ENCODE data around the gene LRPPRC. TPM values are rescaled to one million over a fixed set of nuclear protein-coding genes. Genes with fewer than 3 reads are reported as not detected.
A peak's percentile ranks its signal among the peaks of the same experiment; 100 is the strongest.

LRPPRC gene
- total RNA-seq, 1 donor from 2014 or later, result 56.1 TPM

DNA sequence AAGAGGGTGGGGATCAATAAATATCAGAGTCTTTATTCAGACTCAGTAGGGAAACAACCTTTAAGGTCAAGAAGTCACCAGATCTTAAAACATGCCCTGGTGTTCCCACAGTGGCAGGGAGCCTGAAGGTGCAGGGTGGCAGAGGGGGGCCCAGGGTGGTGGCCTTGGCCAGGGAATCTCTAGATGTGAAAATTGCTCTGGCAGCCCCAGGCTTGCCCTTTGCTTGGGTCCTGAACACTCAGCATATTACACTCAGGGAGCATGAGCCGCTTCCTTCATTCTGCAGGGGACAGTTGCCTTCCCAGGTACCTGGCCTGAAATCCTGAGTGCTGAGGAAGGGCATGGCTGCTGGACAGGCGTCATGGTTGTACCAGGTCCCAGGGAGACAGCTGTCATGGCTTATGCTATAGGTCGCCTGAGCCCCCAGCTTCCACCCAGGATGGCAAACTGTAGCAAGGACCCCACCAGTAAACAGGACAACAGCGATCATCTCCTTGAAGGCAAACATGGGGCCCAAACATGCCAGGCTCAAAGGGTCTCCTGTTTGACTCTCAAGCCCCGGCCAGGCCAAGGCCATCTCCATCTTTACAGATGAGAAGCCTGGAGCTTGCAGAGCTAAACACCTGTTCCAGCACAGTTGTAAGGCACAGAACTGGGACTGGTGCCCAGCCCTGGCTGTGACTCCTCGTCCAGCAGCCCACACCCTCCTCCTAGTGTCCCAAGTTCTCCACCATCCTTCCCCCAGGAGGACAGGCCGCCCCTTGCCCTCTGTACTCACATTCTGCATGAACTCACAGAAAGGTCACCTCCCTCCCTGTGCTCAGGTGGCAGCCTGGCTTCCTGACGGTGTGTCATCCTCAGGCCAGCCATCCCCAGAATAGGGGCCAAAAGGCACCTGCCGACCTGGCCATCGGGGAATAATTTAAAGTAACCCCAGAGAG is 142.4 kb downstream of the LRPPRC start:
- TF ChIP-seq, protein P1, sequence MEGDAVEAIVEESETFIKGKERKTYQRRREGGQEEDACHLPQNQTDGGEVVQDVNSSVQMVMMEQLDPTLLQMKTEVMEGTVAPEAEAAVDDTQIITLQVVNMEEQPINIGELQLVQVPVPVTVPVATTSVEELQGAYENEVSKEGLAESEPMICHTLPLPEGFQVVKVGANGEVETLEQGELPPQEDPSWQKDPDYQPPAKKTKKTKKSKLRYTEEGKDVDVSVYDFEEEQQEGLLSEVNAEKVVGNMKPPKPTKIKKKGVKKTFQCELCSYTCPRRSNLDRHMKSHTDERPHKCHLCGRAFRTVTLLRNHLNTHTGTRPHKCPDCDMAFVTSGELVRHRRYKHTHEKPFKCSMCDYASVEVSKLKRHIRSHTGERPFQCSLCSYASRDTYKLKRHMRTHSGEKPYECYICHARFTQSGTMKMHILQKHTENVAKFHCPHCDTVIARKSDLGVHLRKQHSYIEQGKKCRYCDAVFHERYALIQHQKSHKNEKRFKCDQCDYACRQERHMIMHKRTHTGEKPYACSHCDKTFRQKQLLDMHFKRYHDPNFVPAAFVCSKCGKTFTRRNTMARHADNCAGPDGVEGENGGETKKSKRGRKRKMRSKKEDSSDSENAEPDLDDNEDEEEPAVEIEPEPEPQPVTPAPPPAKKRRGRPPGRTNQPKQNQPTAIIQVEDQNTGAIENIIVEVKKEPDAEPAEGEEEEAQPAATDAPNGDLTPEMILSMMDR (IDR thresholded peaks at IDR 0.05), result no peak
- intact Hi-C loops (cut with DNase I), result no loop called here
- Histone ChIP-seq H3K27me3 (no peaks in the 10 kb centered on the region), H3K9me3 (no peaks in the 10 kb centered on the region), H3K4me3 (no peak overlapping the region), H3K27ac (no peak overlapping the region), H3K4me1 (no peaks in the 10 kb centered on the region), H3K36me3 (no peaks in the 10 kb centered on the region)
- DNase-seq (no peak), ATAC-seq (no peak)

DNA sequence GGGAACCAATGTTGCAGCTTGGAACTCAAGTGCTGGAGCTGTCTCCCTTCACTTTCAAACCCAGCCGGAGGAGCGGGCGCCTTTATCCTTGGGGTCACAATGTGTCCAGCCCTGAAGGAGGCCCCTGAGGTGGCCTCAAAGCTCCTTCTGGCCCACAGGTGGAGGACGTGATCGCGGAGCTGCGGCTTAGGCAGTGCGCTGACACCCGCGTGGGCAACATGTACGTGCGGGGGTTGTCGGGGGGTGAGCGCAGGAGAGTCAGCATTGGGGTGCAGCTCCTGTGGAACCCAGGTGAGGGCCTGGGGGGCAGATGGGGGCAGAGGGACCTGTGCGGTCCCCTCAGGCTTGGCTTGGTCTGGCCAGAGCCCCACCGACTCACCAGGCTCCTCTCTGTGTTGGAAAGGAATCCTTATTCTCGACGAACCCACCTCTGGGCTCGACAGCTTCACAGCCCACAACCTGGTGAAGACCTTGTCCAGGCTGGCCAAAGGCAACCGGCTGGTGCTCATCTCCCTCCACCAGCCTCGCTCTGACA is 143.5 kb downstream of the LRPPRC start:
- Histone ChIP-seq H3K4me1 (no peaks in the 10 kb centered on the region), H3K9me3 (no peaks in the 10 kb centered on the region), H3K4me3 (no peak overlapping the region), H3K27ac (no peak overlapping the region), H3K27me3 (no peaks in the 10 kb centered on the region), H3K36me3 (no peaks in the 10 kb centered on the region)
- TF ChIP-seq, protein P1 (IDR thresholded peaks at IDR 0.05), result no peak
- DNase-seq (no peak), ATAC-seq (peak; percentile 16)
- intact Hi-C loops (cut with DNase I), result no loop called here

DNA sequence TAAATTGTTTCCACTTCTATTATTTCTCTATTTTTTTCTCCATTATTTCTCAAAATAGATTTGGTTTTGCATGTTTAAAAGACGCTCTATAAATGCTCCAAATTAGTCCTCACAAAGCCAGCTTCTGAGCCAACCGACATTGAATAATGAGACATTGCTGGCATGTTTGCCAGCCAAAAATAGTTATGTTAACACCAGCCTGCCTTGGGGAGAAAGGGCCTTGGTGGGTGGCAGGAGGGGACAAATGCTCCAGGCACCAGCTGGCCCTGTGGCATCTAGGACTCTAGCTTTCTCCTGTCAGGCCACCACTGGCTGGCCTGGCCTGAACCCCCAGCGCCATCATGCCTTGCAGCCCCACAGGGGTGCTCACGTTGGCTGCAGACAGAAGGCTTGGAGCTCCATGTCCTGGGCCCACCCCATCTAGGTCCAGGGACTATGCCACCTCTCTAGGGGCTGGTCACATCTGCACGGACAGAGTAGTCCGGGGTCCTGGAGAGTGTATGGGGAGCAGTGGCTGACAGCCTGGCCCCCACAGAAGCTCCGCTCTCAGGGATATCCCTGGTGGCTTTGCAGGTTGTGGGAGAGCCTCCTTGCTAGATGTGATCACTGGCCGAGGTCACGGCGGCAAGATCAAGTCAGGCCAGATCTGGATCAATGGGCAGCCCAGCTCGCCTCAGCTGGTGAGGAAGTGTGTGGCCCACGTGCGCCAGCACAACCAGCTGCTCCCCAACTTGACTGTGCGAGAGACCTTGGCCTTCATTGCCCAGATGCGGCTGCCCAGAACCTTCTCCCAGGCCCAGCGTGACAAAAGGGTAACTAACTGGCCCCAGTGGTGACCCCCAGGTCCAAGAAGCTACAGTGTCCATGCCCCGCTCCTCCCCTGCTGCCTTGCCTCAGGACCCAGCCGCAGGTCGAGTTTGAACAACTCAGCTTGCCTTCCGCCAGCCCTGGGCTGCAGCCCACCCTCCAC is 144.5 kb downstream of the LRPPRC start:
- intact Hi-C loops (cut with DNase I), result no loop called here
- Histone ChIP-seq H3K4me1 (no peaks in the 10 kb centered on the region), H3K27me3 (no peaks in the 10 kb centered on the region), H3K9me3 (no peaks in the 10 kb centered on the region), H3K4me3 (no peak overlapping the region), H3K27ac (no peak overlapping the region), H3K36me3 (no peaks in the 10 kb centered on the region)
- TF ChIP-seq, protein P1 (IDR thresholded peaks at IDR 0.05), result no peak
- ATAC-seq, result peak; percentile 45
- DNase-seq, result no peak

DNA sequence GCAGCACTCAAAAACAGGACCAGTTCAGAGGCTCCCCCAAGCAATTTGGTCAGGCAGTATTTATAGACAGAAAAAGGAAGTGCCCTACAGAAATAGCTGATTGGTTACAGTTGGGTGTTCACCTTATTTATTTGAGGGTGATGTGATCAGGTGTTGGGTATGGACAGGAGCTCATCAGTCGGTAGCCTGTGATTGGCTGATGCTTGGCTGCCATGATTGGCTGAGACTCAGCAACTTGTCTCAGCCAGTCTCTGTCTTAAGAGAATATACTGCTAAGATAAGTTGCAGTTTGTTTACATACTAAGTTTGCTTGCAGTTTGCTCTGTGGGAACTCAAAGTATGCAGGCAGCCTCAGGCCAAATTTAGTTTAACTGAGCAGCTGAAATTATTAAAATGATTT is 147.6 kb downstream of the LRPPRC start:
- Histone ChIP-seq H3K27ac (no peak overlapping the region), H3K4me3 (no peak overlapping the region), H3K9me3 (no peaks in the 10 kb centered on the region), H3K36me3 (no peaks in the 10 kb centered on the region), H3K4me1 (no peaks in the 10 kb centered on the region), H3K27me3 (no peaks in the 10 kb centered on the region)
- DNase-seq (no peak), ATAC-seq (no peak)
- TF ChIP-seq, protein P1 (IDR thresholded peaks at IDR 0.05), result no peak
- intact Hi-C loops (cut with DNase I), result no loop called here

DNA sequence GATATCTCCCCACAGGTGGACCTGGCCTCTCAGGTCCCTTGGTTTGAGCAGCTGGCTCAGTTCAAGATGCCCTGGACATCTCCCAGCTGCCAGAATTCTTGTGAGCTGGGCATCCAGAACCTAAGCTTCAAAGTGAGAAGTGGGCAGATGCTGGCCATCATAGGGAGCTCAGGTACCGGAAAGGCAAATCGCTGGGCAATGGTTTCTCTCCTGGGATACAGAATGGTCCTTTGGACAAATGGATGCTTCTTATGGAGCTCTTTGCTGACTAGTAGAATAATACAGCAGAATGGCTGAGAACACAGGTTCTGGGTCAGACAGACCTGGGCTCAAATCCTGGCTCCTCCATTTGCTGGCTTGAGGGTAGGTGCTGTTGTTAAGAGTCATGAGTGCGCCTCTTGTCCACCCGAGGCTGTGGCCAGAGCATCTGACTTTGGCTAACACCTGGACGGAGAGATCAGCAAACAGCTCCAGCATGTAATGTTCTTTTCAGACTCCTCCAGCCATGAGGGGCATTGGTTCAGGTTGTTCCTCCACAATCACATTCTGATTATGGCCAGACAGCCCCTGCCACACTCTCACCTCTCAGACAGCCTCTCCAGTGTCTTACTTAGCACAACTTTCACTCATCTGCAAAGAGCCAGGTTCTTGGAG is 149.5 kb downstream of the LRPPRC start:
- H3K36me3 ChIP-seq, result no peaks in the 10 kb centered on the region
- H3K9me3 ChIP-seq, result no peaks in the 10 kb centered on the region
- no peak overlapping the region for H3K27ac ChIP-seq
- ATAC-seq (no peak), DNase-seq (no peak)
- H3K27me3 ChIP-seq, result no peaks in the 10 kb centered on the region
- H3K4me3 ChIP-seq, result no peak overlapping the region
- TF ChIP-seq, protein P1 (IDR thresholded peaks at IDR 0.05), result no peak
- intact Hi-C loops (cut with DNase I), result no loop called here
- H3K4me1 ChIP-seq, result no peaks in the 10 kb centered on the region

Data from upper lobe of right lung (tissue), 1 donor.